IPS DF 6.9 (cell line): Measurements from ENCODE around the gene PPP2CA.
A peak's percentile ranks its signal among the peaks of the same experiment; 100 is the strongest.
"Not testable (repeated sequence)": the region's sequence is repeated elsewhere in the genome, so short reads cannot be mapped to it uniquely, and the experiment has no call there.

Source experiments
- DNase-seq: peaks from one replicate; pipeline ENCODE4 v3.0.0-alpha.2; 2013; ENCODE audit warnings: low read depth, low spot score
- H3K27ac ChIP-seq: one replicate; pipeline ENCODE4 v1.5.1; 2013; ENCODE audit warnings: low read length, control low read depth
- H3K27me3 ChIP-seq: 2 replicates; pipeline ENCODE4 v1.6.1; 2013; ENCODE audit warnings: mild to moderate bottlenecking, low read length; ENCODE audit not compliant: control insufficient read depth, insufficient read depth
- H3K36me3 ChIP-seq: 2 replicates; pipeline ENCODE4 v1.6.1; 2013; ENCODE audit warnings: low read length; ENCODE audit not compliant: control insufficient read depth, insufficient read depth
- H3K4me1 ChIP-seq: 2 replicates; pipeline ENCODE4 v1.6.1; 2013; ENCODE audit warnings: low read length; ENCODE audit not compliant: control insufficient read depth, insufficient read depth
- H3K4me3 ChIP-seq: 2 replicates; pipeline ENCODE4 v1.5.1; 2013; ENCODE audit warnings: mild to moderate bottlenecking, low read length
- H3K9me3 ChIP-seq: 2 replicates; pipeline ENCODE4 v1.6.1; 2013; ENCODE audit warnings: low read length, inconsistent platforms; ENCODE audit not compliant: control insufficient read depth, insufficient read depth
- WGBS: extraction: QIAGEN DNeasy Blood & Tissue Kit; methylation state at CpG from one replicate; pipeline ENCODE4 v1.1.7; 2013; ENCODE audit warnings: mixed read lengths, missing lambda C conversion rate; ENCODE audit not compliant: insufficient read length, insufficient coverage; 5-methylcytosine and 5-hydroxymethylcytosine counted together

PPP2CA gene

GRCh38 chr5:134225780-134226440 is at the start of gene PPP2CA:
PPP2CA (minus strand) TSS chr5:134226073; CDS start chr5:134225861, 212 bp downstream.
- Histone ChIP-seq H3K27ac (no peak within 1 kb of the TSS), H3K27me3 (no peaks in the 10 kb centered on the region), H3K4me3 (peak within 1 kb of the TSS; percentile 94), H3K4me1 (no peaks in the 10 kb centered on the region; the same call in 1 of the 2 replicates), H3K9me3 (no peaks in the 10 kb centered on the region), H3K36me3 (no peaks in the 10 kb centered on the region)
- no CpG with 5 or more reads among the region's 73 CpGs for WGBS
- peak; percentile 96 for DNase-seq

GRCh38 chr5:134273642-134274395 is 47.9 kb upstream of the PPP2CA start:
- no CpG with 5 or more reads among the region's 3 CpGs for WGBS

GRCh38 chr5:134271059-134271458 is 45.2 kb upstream of the PPP2CA start:
- WGBS = no CpG with 5 or more reads among the region's 1 CpG
- H3K27me3 ChIP-seq = no peaks in the 10 kb centered on the region
- no peaks in the 10 kb centered on the region for H3K36me3 ChIP-seq
- no peaks in the 10 kb centered on the region for H3K9me3 ChIP-seq
- H3K4me1 ChIP-seq = no peaks in the 10 kb centered on the region; the same call in 1 of the 2 replicates
- no peak overlapping the region for H3K27ac ChIP-seq
- no peak overlapping the region for H3K4me3 ChIP-seq
- DNase-seq = no peak

More at GRCh38 chr5:134273642-134274395, 47.9 kb upstream of the PPP2CA start:
- Histone ChIP-seq H3K4me1 (no peaks in the 10 kb centered on the region; the same call in 1 of the 2 replicates), H3K36me3 (no peaks in the 10 kb centered on the region), H3K9me3 (no peaks in the 10 kb centered on the region), H3K27me3 (no peaks in the 10 kb centered on the region), H3K4me3 (no peak overlapping the region), H3K27ac (no peak overlapping the region)
- DNase-seq = no peak

DNA sequence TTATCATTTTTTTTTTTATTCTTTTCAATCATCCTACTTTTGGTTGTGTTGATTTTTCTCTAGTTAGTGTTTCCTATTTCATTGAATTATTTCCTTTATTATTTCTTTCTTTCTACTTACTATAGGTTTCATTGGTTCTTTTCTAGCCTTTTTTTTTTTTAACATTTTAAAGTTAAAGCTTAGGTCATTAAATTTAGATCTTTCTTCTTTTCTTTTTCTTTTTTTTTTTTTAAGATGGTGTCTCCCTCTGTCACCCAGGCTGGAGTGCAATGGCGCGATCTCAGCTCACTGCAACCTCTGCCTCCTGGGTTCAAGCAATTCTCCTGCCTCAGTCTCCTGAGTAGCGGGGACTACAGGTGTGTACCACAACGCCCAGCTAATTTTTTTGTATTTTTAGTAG is 43.0 kb upstream of the PPP2CA start:
- DNase-seq = no peak
- no CpG with 5 or more reads among the region's 4 CpGs for WGBS
- Histone ChIP-seq H3K27ac (no peak overlapping the region), H3K4me3 (no peak overlapping the region), H3K9me3 (no peaks in the 10 kb centered on the region), H3K4me1 (no peaks in the 10 kb centered on the region), H3K36me3 (no peaks in the 10 kb centered on the region), H3K27me3 (no peaks in the 10 kb centered on the region)

GRCh38 chr5:134268019-134268601 is 42.2 kb upstream of the PPP2CA start:
- DNase-seq = no peak
- Histone ChIP-seq H3K9me3 (no peaks in the 10 kb centered on the region), H3K4me3 (no peak overlapping the region), H3K27ac (no peak overlapping the region), H3K4me1 (no peaks in the 10 kb centered on the region), H3K36me3 (no peaks in the 10 kb centered on the region), H3K27me3 (no peaks in the 10 kb centered on the region)
- no CpG with 5 or more reads among the region's 3 CpGs for WGBS

DNA sequence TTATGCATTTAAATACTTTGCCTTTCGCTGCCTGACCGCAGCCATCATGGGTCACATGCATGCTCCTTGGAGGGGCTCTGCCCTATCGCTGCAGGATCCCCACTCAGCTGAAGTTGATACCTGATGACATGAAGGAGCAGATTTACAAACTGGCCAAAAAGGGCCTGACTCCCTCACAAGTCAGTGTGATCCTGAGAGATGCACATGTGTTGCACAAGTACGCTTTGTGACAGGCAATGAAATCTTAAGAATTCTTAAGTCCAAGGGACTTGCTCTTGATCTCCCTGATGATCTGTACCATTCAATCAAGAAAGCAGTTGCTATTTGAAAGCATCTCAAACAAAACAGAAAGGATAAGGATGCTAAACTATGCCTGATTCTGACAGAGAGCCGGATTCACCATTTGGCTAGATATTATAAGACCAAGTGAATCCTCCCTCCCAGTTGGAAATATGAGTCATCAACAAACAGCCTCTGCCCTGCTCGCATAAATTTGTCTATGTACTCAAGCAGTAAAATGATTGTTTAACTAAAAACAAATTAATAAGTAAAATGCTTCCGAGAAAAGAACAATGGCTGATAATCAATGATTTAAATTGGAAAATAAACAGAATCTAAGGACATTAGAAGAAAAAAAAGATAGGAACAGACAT is 41.6 kb upstream of the PPP2CA start:
- no peak for DNase-seq
- Histone ChIP-seq H3K27ac (no peak overlapping the region), H3K36me3 (no peaks in the 10 kb centered on the region), H3K4me1 (no peaks in the 10 kb centered on the region), H3K9me3 (no peaks in the 10 kb centered on the region), H3K27me3 (no peaks in the 10 kb centered on the region), H3K4me3 (no peak overlapping the region)
- no CpG with 5 or more reads among the region's 7 CpGs for WGBS

- H3K36me3 ChIP-seq = no peaks in the 10 kb centered on the region
- WGBS = no CpG with 5 or more reads among the region's 4 CpGs
- 0 out of 2 replicates have a peak, but pooled peaks cover 1% of the 10 kb centered on the region for H3K9me3 ChIP-seq
- no peak overlapping the region for H3K27ac ChIP-seq
- no peak overlapping the region for H3K4me3 ChIP-seq
- DNase-seq = no peak
- H3K4me1 ChIP-seq = no peaks in the 10 kb centered on the region
- H3K27me3 ChIP-seq = no peaks in the 10 kb centered on the region
These were observed 37.9 kb upstream of the PPP2CA start for GRCh38 chr5:134263801-134264200.

- not testable (repeated sequence) for H3K4me3 ChIP-seq, H3K36me3 ChIP-seq, H3K4me1 ChIP-seq, DNase-seq, H3K9me3 ChIP-seq, H3K27me3 ChIP-seq, H3K27ac ChIP-seq
- WGBS = no CpG with 5 or more reads among the region's 5 CpGs
These were observed 36.8 kb upstream of the PPP2CA start for GRCh38 chr5:134262629-134263028.

DNA sequence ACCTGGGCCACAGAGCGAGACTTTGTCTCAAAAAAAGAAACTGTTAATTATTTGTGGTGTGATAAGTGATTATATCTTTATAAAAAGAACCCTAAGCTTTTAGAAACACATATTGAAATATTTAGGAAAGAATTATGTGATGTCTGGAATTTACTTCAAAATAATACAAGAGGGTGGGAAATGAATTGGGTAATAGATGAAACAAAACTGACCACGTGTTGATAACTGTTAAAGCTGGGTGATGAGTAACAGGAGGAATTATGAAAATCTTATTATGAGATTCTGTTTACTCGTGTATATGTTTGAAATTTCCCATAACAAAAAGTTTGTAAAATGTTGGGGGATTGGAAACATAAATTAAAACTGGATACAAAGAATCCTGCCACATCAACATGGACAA is 33.0 kb upstream of the PPP2CA start:
- H3K4me3 ChIP-seq = no peak overlapping the region
- H3K27me3 ChIP-seq = no peaks in the 10 kb centered on the region
- no peaks in the 10 kb centered on the region for H3K36me3 ChIP-seq
- DNase-seq = no peak
- 0 out of 2 replicates have a peak, but pooled peaks cover 1% of the 10 kb centered on the region for H3K9me3 ChIP-seq
- H3K4me1 ChIP-seq = no peaks in the 10 kb centered on the region
- WGBS = 100% methylated on average over 1 of the region's 3 CpGs
- H3K27ac ChIP-seq = no peak overlapping the region

DNA sequence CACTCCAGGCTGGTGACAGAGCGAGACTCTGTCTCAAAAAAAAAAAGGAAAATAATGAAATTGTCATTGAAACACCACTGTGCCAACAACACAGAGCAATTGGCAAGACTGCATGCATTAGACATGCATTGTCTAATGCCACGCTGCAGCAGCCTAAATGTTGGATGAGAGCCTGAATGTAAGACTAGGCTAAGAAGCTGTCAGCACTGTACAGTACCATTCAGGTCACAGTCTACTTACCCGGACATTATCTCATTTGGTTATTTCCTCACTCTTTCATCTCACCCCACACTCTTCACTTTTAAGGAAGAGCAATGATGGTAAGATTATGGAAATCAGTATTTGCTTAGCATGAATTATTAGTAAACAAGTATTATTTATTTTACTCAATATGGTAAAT is 31.3 kb upstream of the PPP2CA start:
- Histone ChIP-seq H3K4me1 (no peaks in the 10 kb centered on the region), H3K27me3 (no peaks in the 10 kb centered on the region), H3K36me3 (no peaks in the 10 kb centered on the region), H3K4me3 (no peak overlapping the region), H3K9me3 (0 out of 2 replicates have a peak, but pooled peaks cover 1% of the 10 kb centered on the region), H3K27ac (no peak overlapping the region)
- no CpG with 5 or more reads among the region's 3 CpGs for WGBS
- DNase-seq = no peak
